Neural progenitor cell (in vitro differentiated cells): ENCODE data around the gene CCNE1. TPM values are rescaled to one million over a fixed set of nuclear protein-coding genes. Genes with fewer than 3 reads are reported as not detected.

Experiments used
- DNase-seq: peaks from one replicate; pipeline ENCODE4 v3.0.0-alpha.2; 2016; ENCODE audit warnings: low spot score
- H2AFZ ChIP-seq: fragments of 200-600 bp; sonication (generic); replicated peaks from 2 replicates; pipeline ENCODE4 v1.6.1; 2016; ENCODE audit warnings: antibody characterized with exemption
- H3F3A ChIP-seq: fragments of 200-600 bp; sonication (generic); 2 replicates; pipeline ENCODE4 v1.6.1; 2016; ENCODE audit warnings: antibody characterized with exemption, low read depth
- H3K27ac ChIP-seq: fragments of 200-600 bp; sonication (generic); 2 replicates; pipeline ENCODE4 v1.5.1; 2016; ENCODE audit warnings: mild to moderate bottlenecking
- H3K27me3 ChIP-seq: fragments of 200-600 bp; sonication (generic); 2 replicates; pipeline ENCODE4 v1.6.1; 2016; ENCODE audit warnings: mild to moderate bottlenecking, moderate library complexity
- H3K36me3 ChIP-seq: fragments of 200-600 bp; sonication (generic); 2 replicates; pipeline ENCODE4 v1.5.1; 2016
- H3K4me1 ChIP-seq: fragments of 200-600 bp; sonication (generic); 2 replicates; pipeline ENCODE4 v1.6.1; 2016; ENCODE audit warnings: mixed run types
- H3K4me2 ChIP-seq: fragments of 200-600 bp; sonication (generic); 2 replicates; pipeline ENCODE4 v1.6.1; 2016
- H3K4me3 ChIP-seq: fragments of 200-600 bp; sonication (generic); 2 replicates; pipeline ENCODE4 v1.5.1; 2016
- H3K79me2 ChIP-seq: fragments of 200-600 bp; sonication (generic); 2 replicates; pipeline ENCODE4 v1.6.1; 2016; ENCODE audit warnings: low read depth
- H3K9ac ChIP-seq: fragments of 200-600 bp; sonication (generic); 2 replicates; pipeline ENCODE4 v1.6.1; 2016
- H3K9me3 ChIP-seq: fragments of 200-600 bp; sonication (generic); 2 replicates; pipeline ENCODE4 v1.5.1; 2016; ENCODE audit warnings: low read depth
- H4K20me1 ChIP-seq: fragments of 200-600 bp; sonication (generic); 2 replicates; pipeline ENCODE4 v1.6.1; 2016; ENCODE audit warnings: low read depth
- H3K27ac Mint-ChIP-seq: 3 replicates; pipeline ENCODE4 v1.8.0; 2021; ENCODE audit warnings: mixed read lengths
- H3K27me3 Mint-ChIP-seq: 2 replicates; pipeline ENCODE4 v1.8.0; 2022; ENCODE audit warnings: low read depth, mild to moderate bottlenecking, inconsistent platforms, moderate library complexity, mixed read lengths; ENCODE audit not compliant: insufficient read depth
- H3K36me3 Mint-ChIP-seq: 3 replicates; pipeline ENCODE4 v1.8.0; 2021; ENCODE audit warnings: mixed read lengths
- H3K4me1 Mint-ChIP-seq: 3 replicates; pipeline ENCODE4 v1.8.0; 2021; ENCODE audit warnings: mixed read lengths
- H3K4me3 Mint-ChIP-seq: 3 replicates; pipeline ENCODE4 v1.8.0; 2021; ENCODE audit warnings: mild to moderate bottlenecking, moderate library complexity, mixed read lengths
- H3K9me3 Mint-ChIP-seq: 3 replicates; pipeline ENCODE4 v1.8.0; 2020; ENCODE audit warnings: mixed read lengths
- CTCF ChIP-seq: fragments of 200-600 bp; sonication (generic); IDR thresholded peaks from 2 replicates; pipeline ENCODE4 v1.5.1; 2017; ENCODE audit warnings: antibody characterized with exemption, mild to moderate bottlenecking
- EZH2 ChIP-seq: fragments of 200-600 bp; sonication (generic); IDR thresholded peaks from 2 replicates; pipeline ENCODE4 v1.6.1; 2017; ENCODE audit warnings: antibody characterized with exemption, mild to moderate bottlenecking, moderate library complexity
- EZH2phosphoT487 ChIP-seq: fragments of 200-600 bp; sonication (generic); IDR thresholded peaks from 2 replicates; pipeline ENCODE4 v1.6.1; 2017; ENCODE audit warnings: antibody characterized with exemption
- total RNA-seq: library from RNA; depleted of rRNA; stranded (reverse); fragments of >200 nt; gene quantifications from 2 replicates; pipeline ENCODE4 v1.2.3, GENCODE V29; 2015; ENCODE audit warnings: low replicate concordance

The CCNE1 gene
- total RNA-seq, 1 donor from 2014 or later: 31.4 TPM

DNA sequence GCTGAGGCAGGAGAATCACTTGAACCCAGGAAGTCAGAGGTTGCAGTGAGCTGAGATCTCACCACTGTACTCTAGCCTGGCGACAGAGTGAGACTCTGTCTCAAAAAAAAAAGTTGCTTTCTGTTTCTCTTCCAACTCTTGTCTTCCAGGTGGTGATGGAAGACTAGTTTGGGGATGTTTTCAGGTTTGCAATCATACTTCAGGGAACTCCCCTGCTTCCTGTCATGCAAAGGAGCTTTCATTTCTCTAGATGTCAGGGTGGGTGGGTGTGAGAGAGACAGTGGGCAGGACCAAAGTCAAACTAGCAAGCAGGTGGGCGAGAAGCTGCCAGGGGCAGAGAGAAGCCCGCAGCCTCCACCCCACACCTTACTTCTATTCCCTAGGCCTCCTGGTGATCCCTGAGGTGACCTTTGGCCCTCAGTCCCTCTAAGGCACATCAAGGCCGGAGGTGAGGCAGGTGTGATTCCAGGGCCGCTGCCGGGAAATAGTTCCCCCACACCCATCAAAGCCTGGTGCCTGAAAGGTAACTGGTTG lies 25.7 kb downstream of the CCNE1 start:
- H2AFZ ChIP-seq: no peak overlapping the region
- H3K4me1 Mint-ChIP-seq: peaks cover 16% of the 10 kb centered on the region
- H3K27me3 ChIP-seq: peaks cover 9% of the 10 kb centered on the region
- H4K20me1 ChIP-seq: no peaks in the 10 kb centered on the region
- H3F3A ChIP-seq: no peaks in the 10 kb centered on the region
- DNase-seq: no peak
- H3K79me2 ChIP-seq: no peaks in the 10 kb centered on the region
- no peak overlapping the region for H3K4me3 ChIP-seq
- H3K27ac ChIP-seq: no peak overlapping the region
- H3K36me3 Mint-ChIP-seq: no peaks in the 10 kb centered on the region
- TF ChIP-seq CTCF (no peak), EZH2 (no peak), EZH2phosphoT487 (no peak)
- no peak overlapping the region for H3K4me3 Mint-ChIP-seq
- H3K36me3 ChIP-seq: no peaks in the 10 kb centered on the region
- peaks cover 22% of the 10 kb centered on the region for H3K27me3 Mint-ChIP-seq
- no peak overlapping the region for H3K4me2 ChIP-seq
- H3K9me3 Mint-ChIP-seq: no peaks in the 10 kb centered on the region
- no peaks in the 10 kb centered on the region for H3K9me3 ChIP-seq
- H3K9ac ChIP-seq: no peak overlapping the region
- no peak overlapping the region for H3K27ac Mint-ChIP-seq
- no peaks in the 10 kb centered on the region for H3K4me1 ChIP-seq

DNA sequence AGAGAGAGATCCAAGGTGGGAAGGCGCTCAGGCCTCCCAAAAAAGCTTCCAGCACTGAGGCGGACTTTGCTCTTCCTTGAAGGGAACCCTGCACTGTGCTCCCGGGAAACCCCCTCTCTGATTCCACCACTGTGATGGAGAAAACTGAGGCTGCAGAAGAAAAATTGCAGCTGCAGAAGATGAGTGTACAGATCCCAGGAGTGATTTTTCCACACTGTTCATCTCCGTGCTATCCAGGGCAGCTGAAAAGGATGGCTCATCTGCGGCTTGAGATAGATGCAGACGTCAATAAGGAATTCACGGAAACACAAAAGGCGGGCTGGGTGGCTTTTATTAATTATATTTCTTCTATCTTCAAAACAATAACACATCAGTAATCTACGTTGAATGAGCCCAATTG lies 26.2 kb downstream of the CCNE1 start:
- H3K4me1 ChIP-seq: peaks cover 2% of the 10 kb centered on the region
- H2AFZ ChIP-seq: no peak overlapping the region
- Mint-ChIP-seq H3K27me3 (peaks cover 25% of the 10 kb centered on the region), H3K4me3 (no peak overlapping the region), H3K9me3 (no peaks in the 10 kb centered on the region), H3K27ac (no peak overlapping the region), H3K36me3 (no peaks in the 10 kb centered on the region), H3K4me1 (peaks cover 16% of the 10 kb centered on the region)
- no peak overlapping the region for H3K4me3 ChIP-seq
- H4K20me1 ChIP-seq: no peaks in the 10 kb centered on the region
- no peaks in the 10 kb centered on the region for H3K79me2 ChIP-seq
- H3K27me3 ChIP-seq: peaks cover 14% of the 10 kb centered on the region
- no peaks in the 10 kb centered on the region for H3K9me3 ChIP-seq
- TF ChIP-seq CTCF (no peak), EZH2phosphoT487 (no peak), EZH2 (no peak)
- no peak overlapping the region for H3K27ac ChIP-seq
- H3F3A ChIP-seq: no peaks in the 10 kb centered on the region
- no peak overlapping the region for H3K9ac ChIP-seq
- H3K4me2 ChIP-seq: no peak overlapping the region
- DNase-seq: no peak
- no peaks in the 10 kb centered on the region for H3K36me3 ChIP-seq

GRCh38 chr19:29840066-29840950 lies 28.5 kb downstream of the CCNE1 start:
- H3K79me2 ChIP-seq: no peaks in the 10 kb centered on the region
- no peak for DNase-seq
- no peak overlapping the region for H3K27ac Mint-ChIP-seq
- H3K9me3 Mint-ChIP-seq: no peaks in the 10 kb centered on the region
- no peak overlapping the region for H3K4me2 ChIP-seq
- H4K20me1 ChIP-seq: peaks cover 6% of the 10 kb centered on the region
- H3K27ac ChIP-seq: no peak overlapping the region
- TF ChIP-seq EZH2phosphoT487 (no peak), EZH2 (no peak), CTCF (no peak)
- peaks cover 3% of the 10 kb centered on the region for H3K4me1 ChIP-seq
- H3K4me3 ChIP-seq: no peak overlapping the region
- peaks cover 19% of the 10 kb centered on the region for H3K4me1 Mint-ChIP-seq
- no peak overlapping the region for H3K9ac ChIP-seq
- no peak overlapping the region for H2AFZ ChIP-seq
- no peaks in the 10 kb centered on the region for H3K36me3 ChIP-seq
- H3K4me3 Mint-ChIP-seq: no peak overlapping the region
- H3K27me3 Mint-ChIP-seq: peaks cover 21% of the 10 kb centered on the region
- H3F3A ChIP-seq: peaks cover 12% of the 10 kb centered on the region
- H3K36me3 Mint-ChIP-seq: no peaks in the 10 kb centered on the region
- no peaks in the 10 kb centered on the region for H3K9me3 ChIP-seq
- H3K27me3 ChIP-seq: peaks cover 26% of the 10 kb centered on the region
